ENCODE measurements around the gene MYH15.

DNA sequence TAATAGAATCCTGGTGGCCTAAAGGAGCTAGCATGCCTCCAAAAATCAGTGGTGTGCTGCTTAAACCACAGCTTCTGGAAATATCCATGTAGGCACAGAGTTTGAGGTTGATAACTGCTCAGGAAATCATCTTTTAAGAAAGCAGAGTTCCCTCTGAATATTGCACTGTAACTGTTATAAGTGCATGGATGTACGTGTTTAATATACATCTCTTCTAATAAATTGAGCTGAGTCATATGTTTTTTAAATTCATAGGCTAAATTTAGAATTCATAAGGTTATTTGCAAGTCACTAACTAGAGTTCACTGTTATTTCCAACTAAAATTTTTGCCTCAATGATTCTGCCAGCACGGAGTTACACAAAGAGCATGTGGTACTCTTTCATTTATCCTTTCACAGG lies 68.9 kb downstream of the MYH15 start:
- TF ChIP-seq HDGF (IDR thresholded peaks at IDR 0.05; ENCODE audit: borderline replicate concordance) (no peak), SP1 (IDR thresholded peaks at IDR 0.05) (no peak), NFRKB (IDR thresholded peaks at IDR 0.05) (no peak), FOXM1 (IDR thresholded peaks at IDR 0.05; ENCODE audit: borderline replicate concordance) (no peak)
